CD4-positive, alpha-beta T cell treated with Interleukin-2 at 100 ng/mL for 4 hours (primary cell): ENCODE data around the gene RHOU.
"Not testable (repeated sequence)": the region's sequence is repeated elsewhere in the genome, so short reads cannot be mapped to it uniquely, and the experiment has no call there.

ENCODE experiments used
- DNase-seq: peaks from one replicate; pipeline ENCODE4 v3.0.0-alpha.2; 2020; ENCODE audit warnings: low spot score

RHOU gene

GRCh38 chr1:228760979-228761378 is 25.7 kb downstream of the RHOU start:
- DNase-seq = no peak

DNA sequence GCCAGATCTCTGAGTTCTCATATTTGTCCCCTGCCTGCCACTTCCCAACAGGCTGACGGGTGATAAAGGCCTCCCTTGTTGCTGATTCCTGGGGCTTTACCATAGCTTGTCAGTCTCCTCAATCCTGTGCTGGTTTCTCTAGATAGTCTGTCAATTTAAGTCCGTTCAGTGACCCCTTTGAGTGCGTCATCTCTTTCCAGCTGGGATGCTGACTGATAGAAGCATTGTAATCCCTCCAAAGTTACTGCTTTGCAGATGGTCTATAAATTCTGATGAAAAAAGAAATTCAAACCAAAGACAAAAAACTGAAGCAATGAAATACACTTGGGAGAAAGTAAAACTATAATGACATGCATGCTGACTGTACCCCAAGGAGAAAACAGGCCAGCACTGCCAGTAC is 28.3 kb downstream of the RHOU start:
- no peak for DNase-seq

DNA sequence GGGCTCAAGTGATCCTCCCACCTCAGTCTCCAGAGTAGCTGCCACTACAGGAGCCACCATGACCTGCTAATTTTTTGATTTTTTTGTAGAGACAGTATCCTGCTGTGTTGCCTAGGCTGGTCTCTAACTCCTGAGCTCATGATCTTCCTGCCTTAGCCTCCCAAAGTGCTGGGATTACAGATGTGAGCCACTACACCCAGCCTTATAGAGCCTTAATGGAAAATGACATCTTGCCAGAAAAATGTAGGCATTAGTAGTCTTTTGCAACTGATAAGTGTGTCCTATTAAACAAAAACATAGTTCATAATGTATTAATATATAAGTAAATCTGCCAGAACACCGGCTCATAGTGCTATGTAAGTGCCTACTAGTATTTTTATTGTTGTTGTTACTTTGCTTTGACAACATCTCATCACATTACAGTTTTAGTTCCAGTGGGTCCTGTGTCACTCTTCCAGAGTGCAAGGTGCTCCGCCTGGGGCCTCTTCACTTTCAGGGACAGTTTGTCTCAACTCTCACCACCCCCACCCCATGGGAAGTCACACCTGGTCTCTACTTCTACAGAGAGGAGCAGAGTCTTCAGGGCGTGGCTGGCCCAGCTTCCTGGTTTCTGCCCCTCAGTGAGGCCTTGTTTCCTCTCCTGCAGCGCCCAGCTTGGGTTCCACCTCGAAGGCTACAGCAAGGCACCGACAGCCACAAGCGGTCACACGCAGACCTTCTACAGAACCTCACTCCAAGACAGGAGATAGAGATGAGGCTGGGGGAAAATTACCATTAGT is 30.1 kb downstream of the RHOU start:
- peak; percentile 36 for DNase-seq

GRCh38 chr1:228766788-228767187 is 31.5 kb downstream of the RHOU start:
- no peak for DNase-seq

DNA sequence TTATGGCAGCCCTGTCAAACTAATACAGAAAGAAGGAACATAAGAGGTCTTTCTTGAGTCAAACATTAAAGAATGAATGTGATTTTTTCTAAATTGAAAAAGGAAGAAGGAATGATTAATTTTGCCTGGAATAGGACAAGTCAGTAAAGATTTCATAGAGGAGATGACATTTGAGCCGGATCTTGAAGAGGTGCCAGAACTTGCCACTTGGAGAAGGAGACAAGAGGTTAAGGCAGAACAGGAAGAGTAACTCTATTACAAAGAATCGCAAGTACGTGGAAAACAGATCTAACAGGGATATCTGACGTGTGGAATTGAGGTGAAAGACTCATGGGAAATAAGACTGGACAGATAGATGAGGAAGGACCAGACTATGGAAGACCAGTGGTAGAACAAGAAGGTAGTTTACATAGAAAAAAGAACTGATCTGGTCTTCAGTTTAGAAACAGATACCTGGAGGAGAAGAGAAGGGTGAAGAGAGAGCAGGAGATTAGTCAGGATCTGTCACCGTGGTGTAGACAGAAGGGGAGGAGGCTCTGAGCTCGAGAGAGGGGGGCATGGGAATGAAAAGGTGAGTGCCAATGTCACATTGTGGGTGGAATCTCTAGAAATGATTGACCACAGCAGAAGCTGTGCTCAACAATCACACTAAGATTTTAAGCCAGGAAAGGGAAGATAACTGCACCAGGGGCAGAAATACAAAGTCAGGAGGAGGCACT is 32.5 kb downstream of the RHOU start:
- no peak for DNase-seq

DNA sequence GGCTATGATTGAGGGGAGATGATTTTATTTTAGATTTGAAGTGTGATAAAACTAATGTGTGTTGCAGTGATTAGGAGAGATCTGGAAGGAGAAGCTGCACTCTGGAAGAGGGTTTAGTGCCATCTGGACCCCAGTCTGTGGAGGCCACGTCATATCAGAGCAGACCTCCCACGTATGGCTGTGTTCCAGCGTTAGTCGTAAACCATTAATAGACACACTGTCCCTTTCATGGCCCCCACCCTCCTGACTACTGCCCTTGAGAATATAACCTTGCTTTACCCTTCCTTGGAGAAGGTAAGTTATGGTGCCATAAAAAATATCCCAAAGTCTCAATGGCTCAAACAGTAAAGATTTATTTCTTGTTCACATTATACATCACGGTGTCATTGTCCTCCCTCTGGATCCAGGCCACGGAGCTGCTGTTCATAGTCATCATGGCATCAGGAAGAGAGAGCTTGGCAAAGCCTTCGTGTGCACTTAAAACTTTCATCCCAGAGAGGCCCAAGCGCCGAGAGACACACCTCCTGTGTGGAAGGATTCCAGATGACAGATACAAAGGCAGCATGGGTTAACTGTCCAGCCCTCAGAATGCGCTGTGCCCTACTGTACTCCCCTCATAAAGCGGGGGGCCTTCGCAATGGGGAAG is 33.2 kb downstream of the RHOU start:
- no peak for DNase-seq

GRCh38 chr1:228770779-228771223 is 35.5 kb downstream of the RHOU start:
- no peak for DNase-seq

GRCh38 chr1:228772516-228773212 is 37.4 kb downstream of the RHOU start:
- no peak for DNase-seq

DNA sequence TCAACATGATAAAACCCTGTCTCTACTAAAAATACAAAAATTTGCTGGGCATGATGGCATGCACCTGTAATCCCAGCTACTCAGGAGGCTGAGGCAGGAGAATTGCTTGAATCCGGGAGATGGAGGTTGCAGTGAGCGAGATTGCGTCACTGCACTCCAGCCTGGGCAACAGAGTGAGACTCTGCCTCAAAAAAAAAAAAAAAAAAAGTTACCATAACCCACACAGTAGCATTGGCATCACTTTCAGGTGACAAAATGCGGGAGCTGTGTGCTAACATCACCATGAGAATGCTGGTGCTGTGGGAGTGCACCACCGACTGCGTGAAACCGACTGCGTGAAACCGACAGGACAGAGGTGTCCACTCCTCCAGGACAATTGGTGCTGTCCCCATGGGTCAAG is 40.7 kb downstream of the RHOU start:
- DNase-seq = not testable (repeated sequence)

DNA sequence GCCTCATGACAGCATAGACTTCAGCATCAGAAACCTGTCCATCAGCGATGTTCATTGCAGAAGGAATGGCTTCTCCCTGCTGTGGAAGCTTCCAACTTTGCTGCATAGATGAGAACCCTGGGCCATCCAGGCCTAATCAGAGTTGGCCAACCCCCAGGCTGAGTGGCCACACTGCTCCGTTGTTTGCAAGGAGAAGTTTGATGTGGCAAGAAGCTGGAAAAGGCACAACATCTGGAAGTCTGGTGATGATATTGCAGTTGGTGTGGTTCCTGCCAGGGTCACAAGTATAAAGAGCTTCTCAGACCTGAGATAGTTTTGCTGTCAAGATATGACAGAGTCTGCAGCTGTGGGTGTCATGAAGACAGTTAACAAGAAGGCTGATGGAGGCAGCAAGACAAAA is 41.2 kb downstream of the RHOU start:
- no peak for DNase-seq

- no peak for DNase-seq
Observed at GRCh38 chr1:228777236-228777635, 42.0 kb downstream of the RHOU start.

DNA sequence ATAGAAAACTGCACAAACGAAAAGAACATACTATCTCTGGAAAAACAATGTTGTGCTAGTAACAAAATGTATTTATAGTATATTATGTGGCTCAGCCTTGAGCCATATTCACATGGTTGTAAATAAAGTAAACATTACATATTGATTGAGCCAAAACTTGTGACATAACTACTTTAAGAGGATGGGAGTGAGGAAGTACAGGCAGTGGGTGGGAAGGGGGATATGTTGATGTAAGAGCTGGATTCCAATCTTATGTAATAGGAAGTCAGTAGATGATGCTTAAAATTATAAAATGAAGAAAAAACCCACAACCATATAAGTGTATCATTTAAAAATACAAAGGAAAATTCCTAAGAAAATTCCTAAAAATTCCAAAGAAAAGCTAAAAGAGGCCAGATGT is 42.7 kb downstream of the RHOU start:
- no peak for DNase-seq

DNA sequence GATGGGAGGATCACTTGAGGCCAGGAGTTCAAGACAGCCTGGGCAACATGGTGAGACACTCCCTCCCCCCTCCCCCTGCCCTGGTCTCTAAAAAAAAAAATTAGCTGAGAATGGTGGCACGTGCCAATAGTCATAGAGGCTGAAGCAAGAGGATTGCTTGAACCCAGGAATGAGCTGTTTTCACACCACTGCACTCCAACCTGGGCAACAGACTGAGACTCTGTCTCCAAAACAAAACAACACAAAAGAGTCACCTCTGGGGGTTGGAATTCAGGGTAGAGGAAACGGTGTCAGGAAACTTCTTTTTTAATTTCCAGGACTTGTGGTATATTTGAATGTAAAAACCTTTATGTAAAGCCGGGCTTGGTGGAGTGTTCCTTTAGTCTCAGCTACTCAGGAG is 43.2 kb downstream of the RHOU start:
- DNase-seq = no peak

DNA sequence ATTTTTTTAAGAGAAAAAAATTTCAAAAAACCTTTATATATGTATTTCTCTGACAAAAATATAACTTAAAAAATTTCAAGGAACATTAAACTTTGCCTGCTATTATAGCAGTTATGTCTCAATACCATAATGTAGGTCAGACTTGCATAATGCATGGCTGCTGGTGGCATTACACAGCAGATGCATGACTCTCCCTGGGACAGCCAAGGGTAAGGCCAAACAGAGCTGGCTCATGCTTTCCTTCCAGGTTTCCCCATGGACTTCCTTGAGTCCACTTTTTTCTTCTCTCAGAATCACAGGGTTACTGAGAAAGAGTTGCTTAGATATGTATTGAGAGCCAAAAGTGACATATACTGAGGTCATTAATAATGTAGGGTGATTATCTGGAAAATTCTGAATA is 43.7 kb downstream of the RHOU start:
- no peak for DNase-seq

DNA sequence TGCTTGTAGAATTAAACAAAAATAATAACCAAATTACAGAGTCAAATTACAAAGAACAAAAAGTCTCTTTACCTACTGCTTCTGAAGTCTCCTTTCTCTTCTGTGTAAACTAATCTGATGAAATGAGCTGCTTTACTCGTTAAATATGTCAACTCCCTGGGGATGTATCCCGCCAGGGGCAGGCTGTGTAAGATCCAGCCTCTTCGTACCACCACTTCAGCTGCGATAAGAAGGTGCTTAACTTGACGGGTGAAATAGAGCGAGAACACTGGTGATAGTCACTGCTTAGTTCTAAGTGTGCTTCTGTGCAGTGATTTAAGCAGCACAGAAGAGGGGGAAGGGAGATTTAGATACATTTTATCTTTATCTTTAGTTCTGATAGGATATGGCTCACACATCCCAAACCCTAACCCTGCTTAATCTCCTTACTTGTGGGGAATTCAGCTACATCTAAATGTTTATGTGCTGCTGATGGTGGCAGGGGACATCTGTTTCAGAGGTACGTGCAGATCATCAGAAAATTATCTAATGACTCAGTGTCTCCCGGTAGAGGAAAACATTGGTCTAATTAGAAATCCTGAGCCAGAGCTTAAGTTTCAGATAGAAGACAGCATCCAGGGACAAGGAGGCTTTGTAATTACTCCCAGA is 46.0 kb downstream of the RHOU start:
- DNase-seq = no peak

DNA sequence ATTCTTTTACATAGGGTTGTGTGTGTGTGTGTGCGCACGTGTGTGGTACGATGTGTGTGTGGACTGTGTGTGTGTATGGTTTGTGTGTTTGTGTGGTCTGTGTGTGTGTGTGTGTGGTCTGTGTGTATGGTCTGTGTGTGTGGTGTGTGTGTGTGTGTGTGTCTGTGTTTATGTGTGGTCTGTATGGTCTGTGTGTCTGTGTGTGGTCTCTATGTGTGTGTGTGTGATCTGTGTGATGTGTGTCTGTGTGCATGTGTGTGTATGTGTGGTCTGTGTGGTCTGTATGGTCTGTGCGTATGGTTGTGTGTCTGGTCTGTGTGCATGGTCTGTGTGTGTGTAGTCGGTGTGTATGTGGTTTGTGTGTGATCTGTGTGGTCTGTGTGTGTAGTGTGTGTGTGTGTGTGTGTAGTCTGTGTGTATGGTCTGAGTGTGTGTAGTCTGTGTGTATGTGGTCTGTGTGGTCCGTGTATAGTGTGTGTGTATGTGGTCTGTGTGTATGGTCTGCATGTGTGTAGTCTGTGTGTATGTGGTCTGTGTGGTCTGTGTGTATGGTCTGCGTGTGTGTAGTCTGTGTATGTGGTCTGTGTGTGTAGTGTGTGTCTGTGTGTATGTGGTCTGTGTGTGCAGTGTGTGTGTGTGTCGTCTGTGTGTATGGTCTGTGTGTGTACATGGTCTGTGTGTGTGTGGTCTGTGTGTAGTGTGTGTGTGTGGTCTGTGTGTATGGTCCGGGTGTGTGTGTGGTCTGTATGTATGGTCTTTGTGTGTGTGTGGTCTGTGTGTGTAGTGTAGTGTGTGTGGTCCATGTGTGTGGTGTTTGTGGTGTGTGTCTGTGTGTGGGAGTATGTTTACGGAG is 46.8 kb downstream of the RHOU start:
- no peak for DNase-seq

GRCh38 chr1:228782662-228783417 is 47.6 kb downstream of the RHOU start:
- no peak for DNase-seq

DNA sequence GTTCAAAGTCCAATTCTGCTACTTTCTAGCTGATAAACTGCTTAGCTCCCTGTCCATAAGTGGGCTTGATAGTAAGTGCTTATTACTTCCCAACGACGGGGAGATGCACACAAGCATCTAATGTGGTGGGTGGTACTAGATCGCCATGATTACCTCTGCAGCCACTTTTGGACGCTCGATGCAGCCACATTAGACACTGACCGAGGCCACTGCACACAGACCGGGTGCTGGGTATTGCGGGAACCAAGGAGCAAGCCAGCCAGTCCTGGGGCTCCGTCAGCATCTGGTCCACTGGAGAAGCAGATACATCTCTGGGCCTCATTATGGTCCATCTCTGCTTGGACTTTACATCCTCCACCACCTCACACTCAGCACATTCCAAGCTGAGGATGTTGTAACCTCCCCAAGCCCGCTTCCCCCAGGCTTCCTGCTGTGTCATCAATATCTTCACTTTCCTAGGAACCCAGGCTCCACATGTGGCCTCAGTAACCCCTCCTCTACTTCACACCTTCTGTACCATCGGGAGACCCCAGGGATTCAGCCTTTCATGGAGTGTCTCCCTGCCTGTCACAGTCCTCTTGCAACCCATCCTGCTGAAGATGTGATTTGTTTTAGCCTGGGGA is 48.2 kb downstream of the RHOU start:
- DNase-seq = no peak

DNA sequence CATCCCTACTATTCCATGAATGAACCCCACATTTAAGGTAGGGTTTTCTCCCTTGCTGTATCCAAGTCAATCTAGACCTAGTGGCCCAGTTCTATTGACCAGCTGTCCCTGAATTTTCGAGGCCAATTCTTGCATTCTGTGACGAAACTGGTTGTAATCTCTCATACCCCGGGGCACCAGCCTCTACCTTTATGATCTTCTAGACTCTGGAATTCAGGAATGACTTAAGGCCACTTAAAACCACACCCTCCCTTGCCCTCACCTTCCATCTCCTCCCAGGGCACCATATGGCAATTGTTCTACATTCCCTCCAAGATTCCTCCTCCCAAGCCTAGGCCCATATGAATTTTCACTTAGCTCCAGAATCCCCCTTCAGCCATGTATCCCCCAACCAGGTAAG is 48.9 kb downstream of the RHOU start:
- no peak for DNase-seq
